ENCODE data around the gene LELP1. TPM values are rescaled to one million over a fixed set of nuclear protein-coding genes. Genes with fewer than 3 reads are reported as not detected.
"Not testable (repeated sequence)": the region's sequence is repeated elsewhere in the genome, so short reads cannot be mapped to it uniquely, and the experiment has no call there.

LELP1 gene
- total RNA-seq, result not detected
- long read RNA-seq, result 0 reads

- DNase-seq (no peak), ATAC-seq (no peak)
- intact Hi-C loops (cut with DNase I), result no loop called here
These were observed at the start of gene LELP1 for GRCh38 chr1:153203130-153203529. Gene LELP1, plus strand, starts transcription at chr1:153203430. Its CDS starts 1,278 bp downstream, at chr1:153204708.

DNA sequence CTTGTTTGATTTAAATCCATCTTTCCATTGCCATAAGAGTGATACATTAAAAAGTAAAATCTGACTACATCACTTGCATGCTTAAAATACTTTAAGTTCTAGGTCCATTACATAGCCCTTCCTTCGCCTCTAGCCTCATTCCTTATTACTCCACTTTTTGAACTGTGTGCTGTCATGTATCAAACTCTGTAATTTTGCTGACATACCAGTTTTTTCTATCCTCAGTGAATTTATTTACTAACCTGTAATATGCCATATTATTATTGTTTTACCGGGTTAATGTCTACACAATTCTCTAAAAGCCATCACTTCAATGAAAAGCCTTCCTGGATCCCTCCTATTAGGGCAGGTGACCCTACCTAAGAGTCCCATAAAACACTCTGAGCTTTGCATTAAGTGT lies 47.7 kb upstream of the LELP1 start:
- intact Hi-C loops (cut with DNase I), result no loop called here
- no peak for ATAC-seq

GRCh38 chr1:153168686-153169085 lies 34.5 kb upstream of the LELP1 start:
- ATAC-seq (no peak), DNase-seq (no peak)
- intact Hi-C loops (cut with DNase I), result no loop called here

More for the DNA sequence above, 47.7 kb upstream of the LELP1 start:
- DNase-seq, result no peak

DNA sequence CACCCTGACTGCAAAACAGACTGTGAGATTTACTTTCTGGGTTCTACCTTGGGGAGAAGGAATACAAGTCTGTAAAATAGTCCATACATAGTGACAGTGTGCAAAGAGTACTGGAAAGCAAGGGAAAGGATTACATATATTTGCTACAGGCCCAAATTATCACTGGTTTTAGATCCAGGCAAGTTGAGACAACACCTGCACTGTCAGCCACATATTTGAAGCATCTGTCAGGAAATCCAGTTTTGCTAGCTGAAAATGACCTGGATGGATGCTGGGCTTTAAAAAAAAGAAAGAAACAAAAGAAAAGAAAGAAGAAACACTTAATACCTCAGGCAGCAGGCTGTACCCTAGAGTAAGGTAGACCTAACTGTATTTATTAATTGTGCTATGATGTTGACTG lies 28.6 kb upstream of the LELP1 start:
- ATAC-seq (no peak), DNase-seq (no peak)
- intact Hi-C loops (cut with DNase I), result no loop called here

- DNase-seq (no peak), ATAC-seq (no peak)
These were observed 24.3 kb upstream of the LELP1 start for GRCh38 chr1:153178922-153179321.

GRCh38 chr1:153180556-153180955 lies 22.7 kb upstream of the LELP1 start:
- ATAC-seq (no peak), DNase-seq (no peak)
- intact Hi-C loops (cut with DNase I), result no loop called here

More at GRCh38 chr1:153178922-153179321, 24.3 kb upstream of the LELP1 start:
- intact Hi-C loops (cut with DNase I), result no loop called here

GRCh38 chr1:153188301-153188700 lies 14.9 kb upstream of the LELP1 start:
- intact Hi-C loops (cut with DNase I); DNase-seq; ATAC-seq: not testable (repeated sequence)

DNA sequence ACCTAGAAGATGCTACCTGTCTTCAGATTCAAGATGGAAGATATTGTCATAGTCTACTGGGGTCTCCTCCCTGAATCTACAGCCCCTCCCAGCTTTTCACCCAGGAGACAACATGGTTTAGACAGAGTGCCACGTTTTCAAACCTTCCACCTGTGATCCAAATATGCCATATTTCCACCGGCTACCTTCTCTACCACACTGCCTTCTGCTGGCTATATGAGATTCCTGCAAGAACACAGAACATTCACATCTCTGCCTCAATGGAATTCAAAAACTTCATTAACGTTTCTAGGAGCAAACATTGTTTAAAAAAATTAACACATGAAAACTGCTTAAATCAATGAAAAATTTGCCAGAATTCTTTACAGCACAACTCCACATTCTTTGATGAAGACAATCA lies 12.9 kb upstream of the LELP1 start:
- intact Hi-C loops (cut with DNase I), result no loop called here
- no peak for DNase-seq
- ATAC-seq, result no peak

GRCh38 chr1:153192697-153193096 lies 10.5 kb upstream of the LELP1 start:
- peak in 1 of 2 donors; percentile 45 for ATAC-seq
- intact Hi-C loops (cut with DNase I), result no loop called here
- no peak for DNase-seq

GRCh38 chr1:153194331-153195050 lies 8.7 kb upstream of the LELP1 start:
- no peak for ATAC-seq
- no peak for DNase-seq
- intact Hi-C loops (cut with DNase I), result no loop called here

- DNase-seq (no peak), ATAC-seq (no peak)
- intact Hi-C loops (cut with DNase I), result no loop called here
These were observed 8.0 kb upstream of the LELP1 start for GRCh38 chr1:153195216-153195615.

- DNase-seq (peak; percentile 42), ATAC-seq (peak; percentile 65 to 95)
- intact Hi-C loops (cut with DNase I), result no loop called here
These were observed 1.2 kb upstream of the LELP1 start for GRCh38 chr1:153202006-153202405.

GRCh38 chr1:153206631-153207030 lies 3.4 kb downstream of the LELP1 start:
- no peak for ATAC-seq
- DNase-seq, result no peak
- intact Hi-C loops (cut with DNase I), result no loop called here

DNA sequence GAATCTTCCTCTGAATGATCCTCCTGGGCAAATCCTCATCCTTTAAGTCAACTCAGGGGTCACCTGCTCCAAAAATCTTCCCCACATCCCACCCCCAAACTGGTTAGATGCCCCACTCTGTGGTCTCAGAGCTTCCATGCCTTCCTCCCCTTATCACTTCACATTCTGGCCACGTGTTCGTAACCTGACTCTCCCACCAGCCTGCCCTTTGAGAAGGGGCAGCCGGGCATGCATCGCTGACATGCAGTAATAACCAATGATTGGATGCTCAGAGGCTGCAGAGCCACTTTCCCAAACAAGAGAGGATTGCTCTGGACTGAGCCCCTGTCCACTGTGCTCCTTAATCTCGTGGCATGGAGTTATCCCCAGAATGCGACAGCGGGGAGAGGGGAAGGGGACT lies 7.0 kb downstream of the LELP1 start:
- intact Hi-C loops (cut with DNase I), result no loop called here
- ATAC-seq (no peak), DNase-seq (no peak)

DNA sequence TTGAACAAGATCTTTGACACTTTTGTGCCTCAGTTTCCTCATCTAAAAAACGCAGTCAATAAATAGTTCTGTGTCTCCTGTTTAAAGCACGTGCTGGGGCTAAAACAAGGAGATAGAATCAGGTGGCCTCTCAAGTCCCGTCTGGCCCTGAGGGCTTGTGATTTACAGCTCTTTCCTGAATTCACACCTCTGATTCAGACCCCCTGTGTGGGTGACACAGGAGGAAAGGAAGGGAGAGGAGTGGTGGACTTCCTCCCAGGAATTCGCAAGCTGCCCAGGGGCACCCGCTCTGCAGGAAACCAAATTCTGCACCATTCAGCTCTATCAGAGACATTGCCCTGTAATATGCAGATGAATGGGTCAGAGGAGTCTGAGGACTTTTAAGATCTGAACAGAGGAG lies 9.0 kb downstream of the LELP1 start:
- intact Hi-C loops (cut with DNase I), result no loop called here
- no peak for DNase-seq
- no peak for ATAC-seq

DNA sequence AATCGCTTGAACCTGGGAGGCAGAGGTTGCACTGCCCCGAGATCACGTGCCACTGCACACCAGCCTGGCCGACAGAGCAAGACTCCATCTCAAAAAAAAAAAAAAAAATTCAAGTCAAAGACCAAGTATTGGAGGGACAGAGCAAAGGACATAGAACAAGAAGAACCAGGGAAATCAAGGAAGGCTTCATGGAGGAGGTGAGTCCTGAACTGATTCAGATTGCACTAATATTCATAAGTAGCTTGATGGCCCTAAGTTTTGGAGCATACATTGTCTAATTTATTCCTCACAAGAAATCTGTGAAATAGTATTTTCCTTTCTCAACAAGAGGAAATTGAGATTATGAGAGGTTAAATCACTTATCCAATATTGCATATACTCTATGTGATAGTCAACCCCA lies 10.3 kb downstream of the LELP1 start:
- intact Hi-C loops (cut with DNase I), result no loop called here
- no peak for DNase-seq
- no peak for ATAC-seq

GRCh38 chr1:153217212-153217611 lies 14.0 kb downstream of the LELP1 start, which contains the start of gene PRR9:
Gene PRR9, plus strand, starts transcription at chr1:153217584. Its CDS starts 561 bp downstream, at chr1:153218145.
- no peak for DNase-seq
- ATAC-seq, result peak in 1 of 2 donors; percentile 55
- intact Hi-C loops (cut with DNase I), result no loop called here

DNA sequence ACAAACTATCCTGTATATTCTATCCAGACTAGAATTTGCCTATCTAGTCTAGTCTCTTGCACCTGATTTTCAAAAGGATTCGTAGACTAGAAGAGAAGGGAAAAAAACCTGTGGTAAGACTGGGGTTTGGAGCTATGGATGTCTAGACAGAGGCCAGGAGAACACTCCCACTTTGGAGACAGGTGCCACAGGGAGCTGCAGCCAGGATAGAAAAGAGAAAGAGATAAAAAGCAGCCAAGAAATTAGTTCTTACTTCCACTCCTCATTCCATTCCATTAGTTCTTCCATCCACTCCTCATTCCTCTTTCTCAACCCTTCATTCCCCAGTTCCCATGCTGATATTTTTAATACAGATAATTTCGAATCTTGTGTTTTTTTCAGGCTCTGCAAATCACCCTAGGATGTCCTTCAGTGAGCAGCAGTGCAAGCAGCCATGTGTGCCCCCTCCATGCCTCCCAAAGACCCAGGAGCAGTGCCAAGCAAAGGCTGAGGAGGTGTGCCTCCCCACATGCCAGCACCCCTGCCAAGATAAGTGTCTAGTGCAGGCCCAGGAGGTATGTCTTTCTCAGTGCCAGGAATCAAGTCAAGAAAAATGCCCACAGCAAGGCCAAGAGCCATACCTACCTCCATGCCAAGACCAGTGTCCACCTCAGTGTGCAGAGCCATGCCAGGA lies 14.7 kb downstream of the LELP1 start:
- intact Hi-C loops (cut with DNase I), result no loop called here
- DNase-seq, result no peak

GRCh38 chr1:153220606-153221303 lies 17.5 kb downstream of the LELP1 start:
- intact Hi-C loops (cut with DNase I), result loop anchor here (5.0 to 10.0 kb wide), 2 partner anchors 346 to 353 kb away; partner anchors contain the start of gene SMCP (in 1 of the 2)
- DNase-seq (no peak), ATAC-seq (no peak)

More for the DNA sequence above, 14.7 kb downstream of the LELP1 start:
- peak in 1 of 2 donors; percentile 84 for ATAC-seq
